A673 (cell line): Measurements from ENCODE around the gene INPP4B.

Experiments
- CTCF ChIP-seq: fragments of 300-800, 200-600 bp; sonication (generic); conservative IDR thresholded peaks from 2 replicates; pipeline ENCODE4 v1.5.1; 2017; ENCODE audit warnings: low read depth, mild to moderate bottlenecking, antibody characterized with exemption, low read length, moderate library complexity, mixed read lengths
- EZH2 ChIP-seq: fragments of 200-600 bp; sonication (generic); IDR thresholded peaks from 2 replicates; pipeline ENCODE4 v1.6.1; 2017; ENCODE audit warnings: borderline replicate concordance, low read depth, mild to moderate bottlenecking, mixed read lengths, antibody characterized with exemption, low read length; ENCODE audit not compliant: poor library complexity, severe bottlenecking

- TF ChIP-seq CTCF: no peak
- TF ChIP-seq EZH2: no peak
These were observed 138.7 kb downstream of the INPP4B start for GRCh38 chr4:142707401-142707800.
